ENCODE results near the gene OR51M1. TPM values are rescaled to one million over a fixed set of nuclear protein-coding genes. Genes with fewer than 3 reads are reported as not detected.

OR51M1 gene
- total and polyA plus RNA-seq, 4 donors = not detected

- Histone ChIP-seq H3K9ac (ENCODE audit: low read depth in 1 of 2, low read length in 2 of 2) (no peak overlapping the region), H3K4me1 (ENCODE audit: control insufficient read depth in 4 of 4, insufficient read depth in 4 of 4, low read length in 3 of 4) (no peaks in the 10 kb centered on the region), H3K27me3 (ENCODE audit: control insufficient read depth in 4 of 4, insufficient read depth in 4 of 4, low read length in 3 of 4) (peaks cover 0 to 2% (median 0%) of the 10 kb centered on the region in 4 donors), H3K4me3 (ENCODE audit: low read depth in 1 of 3, low read length in 3 of 3) (no peak overlapping the region), H3K27ac (ENCODE audit: low read depth in 1 of 2, low read length in 2 of 2) (no peak overlapping the region), H3K36me3 (ENCODE audit: control insufficient read depth in 4 of 4, insufficient read depth in 3 of 4, low read depth in 1 of 4, low read length in 3 of 4) (no peaks in the 10 kb centered on the region), H3K9me3 (ENCODE audit: control insufficient read depth in 4 of 4, low read length in 3 of 4) (no peaks in the 10 kb centered on the region)
- 62% methylated on average over 5 of the region's 5 CpGs for WGBS
- DNase-seq (ENCODE audit: low spot score) = no peak
- TF ChIP-seq GABPA (IDR thresholded peaks at IDR 0.05 in 1 of 2, conservative IDR thresholded peaks at IDR 0.05 in 1 of 2) = no peak
- TF ChIP-seq EGR1 (IDR thresholded peaks at IDR 0.05; ENCODE audit: low read depth in 2 of 2) = no peak
- TF ChIP-seq HNF4A (conservative IDR thresholded peaks at IDR 0.05) = no peak
- no peak for TF ChIP-seq MAX (IDR thresholded peaks at IDR 0.05)
- no peak for TF ChIP-seq FOXA1 (IDR thresholded peaks at IDR 0.05)
- no peak for TF ChIP-seq NR2F2 (IDR thresholded peaks at IDR 0.05)
- no peak for TF ChIP-seq YY1 (IDR thresholded peaks at IDR 0.05)
- no peak for TF ChIP-seq SP1 (IDR thresholded peaks at IDR 0.05)
- TF ChIP-seq, protein P1, sequence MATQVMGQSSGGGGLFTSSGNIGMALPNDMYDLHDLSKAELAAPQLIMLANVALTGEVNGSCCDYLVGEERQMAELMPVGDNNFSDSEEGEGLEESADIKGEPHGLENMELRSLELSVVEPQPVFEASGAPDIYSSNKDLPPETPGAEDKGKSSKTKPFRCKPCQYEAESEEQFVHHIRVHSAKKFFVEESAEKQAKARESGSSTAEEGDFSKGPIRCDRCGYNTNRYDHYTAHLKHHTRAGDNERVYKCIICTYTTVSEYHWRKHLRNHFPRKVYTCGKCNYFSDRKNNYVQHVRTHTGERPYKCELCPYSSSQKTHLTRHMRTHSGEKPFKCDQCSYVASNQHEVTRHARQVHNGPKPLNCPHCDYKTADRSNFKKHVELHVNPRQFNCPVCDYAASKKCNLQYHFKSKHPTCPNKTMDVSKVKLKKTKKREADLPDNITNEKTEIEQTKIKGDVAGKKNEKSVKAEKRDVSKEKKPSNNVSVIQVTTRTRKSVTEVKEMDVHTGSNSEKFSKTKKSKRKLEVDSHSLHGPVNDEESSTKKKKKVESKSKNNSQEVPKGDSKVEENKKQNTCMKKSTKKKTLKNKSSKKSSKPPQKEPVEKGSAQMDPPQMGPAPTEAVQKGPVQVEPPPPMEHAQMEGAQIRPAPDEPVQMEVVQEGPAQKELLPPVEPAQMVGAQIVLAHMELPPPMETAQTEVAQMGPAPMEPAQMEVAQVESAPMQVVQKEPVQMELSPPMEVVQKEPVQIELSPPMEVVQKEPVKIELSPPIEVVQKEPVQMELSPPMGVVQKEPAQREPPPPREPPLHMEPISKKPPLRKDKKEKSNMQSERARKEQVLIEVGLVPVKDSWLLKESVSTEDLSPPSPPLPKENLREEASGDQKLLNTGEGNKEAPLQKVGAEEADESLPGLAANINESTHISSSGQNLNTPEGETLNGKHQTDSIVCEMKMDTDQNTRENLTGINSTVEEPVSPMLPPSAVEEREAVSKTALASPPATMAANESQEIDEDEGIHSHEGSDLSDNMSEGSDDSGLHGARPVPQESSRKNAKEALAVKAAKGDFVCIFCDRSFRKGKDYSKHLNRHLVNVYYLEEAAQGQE (IDR thresholded peaks at IDR 0.05) = no peak
- no peak for TF ChIP-seq HNF4G (IDR thresholded peaks at IDR 0.05)
- no peak for TF ChIP-seq JUND (IDR thresholded peaks at IDR 0.05)
- TF ChIP-seq, protein P2, sequence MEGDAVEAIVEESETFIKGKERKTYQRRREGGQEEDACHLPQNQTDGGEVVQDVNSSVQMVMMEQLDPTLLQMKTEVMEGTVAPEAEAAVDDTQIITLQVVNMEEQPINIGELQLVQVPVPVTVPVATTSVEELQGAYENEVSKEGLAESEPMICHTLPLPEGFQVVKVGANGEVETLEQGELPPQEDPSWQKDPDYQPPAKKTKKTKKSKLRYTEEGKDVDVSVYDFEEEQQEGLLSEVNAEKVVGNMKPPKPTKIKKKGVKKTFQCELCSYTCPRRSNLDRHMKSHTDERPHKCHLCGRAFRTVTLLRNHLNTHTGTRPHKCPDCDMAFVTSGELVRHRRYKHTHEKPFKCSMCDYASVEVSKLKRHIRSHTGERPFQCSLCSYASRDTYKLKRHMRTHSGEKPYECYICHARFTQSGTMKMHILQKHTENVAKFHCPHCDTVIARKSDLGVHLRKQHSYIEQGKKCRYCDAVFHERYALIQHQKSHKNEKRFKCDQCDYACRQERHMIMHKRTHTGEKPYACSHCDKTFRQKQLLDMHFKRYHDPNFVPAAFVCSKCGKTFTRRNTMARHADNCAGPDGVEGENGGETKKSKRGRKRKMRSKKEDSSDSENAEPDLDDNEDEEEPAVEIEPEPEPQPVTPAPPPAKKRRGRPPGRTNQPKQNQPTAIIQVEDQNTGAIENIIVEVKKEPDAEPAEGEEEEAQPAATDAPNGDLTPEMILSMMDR (IDR thresholded peaks at IDR 0.05; ENCODE audit: low read depth, low read length, missing input control) = no peak
- TF ChIP-seq RAD21 (IDR thresholded peaks at IDR 0.05) = no peak
Observed at GRCh38 chr11:5420993-5421392, 37.4 kb downstream of the OR51M1 start.

- H3K4me3 ChIP-seq (ENCODE audit: low read depth in 1 of 3, low read length in 3 of 3) = no peak within 1 kb of the TSS
- DNase-seq (ENCODE audit: low spot score) = no peak
- WGBS = 95% methylated on average over 1 of the region's 1 CpG
Observed at GRCh38 chr11:5421811-5422210, 38.2 kb downstream of the OR51M1 start, which contains the start of gene OR51Q1. TSS of gene OR51Q1 (plus strand) at chr11:5422111. CDS start at chr11:5422201, 90 bp downstream.

More at GRCh38 chr11:5421811-5422210, 38.2 kb downstream of the OR51M1 start, which contains the start of gene OR51Q1:
- Histone ChIP-seq H3K36me3 (ENCODE audit: control insufficient read depth in 4 of 4, insufficient read depth in 3 of 4, low read depth in 1 of 4, low read length in 3 of 4) (no peaks in the 10 kb centered on the region), H3K9ac (ENCODE audit: low read depth in 1 of 2, low read length in 2 of 2) (no peak within 1 kb of the TSS), H3K27me3 (ENCODE audit: control insufficient read depth in 4 of 4, insufficient read depth in 4 of 4, low read length in 3 of 4) (peaks cover 0 to 2% (median 0%) of the 10 kb centered on the region in 4 donors), H3K9me3 (ENCODE audit: control insufficient read depth in 4 of 4, low read length in 3 of 4) (no peaks in the 10 kb centered on the region), H3K27ac (ENCODE audit: low read depth in 1 of 2, low read length in 2 of 2) (no peak within 1 kb of the TSS), H3K4me1 (ENCODE audit: control insufficient read depth in 4 of 4, insufficient read depth in 4 of 4, low read length in 3 of 4) (no peaks in the 10 kb centered on the region)
- TF ChIP-seq HNF4G (IDR thresholded peaks at IDR 0.05) = no peak
- no peak for TF ChIP-seq RXRA (IDR thresholded peaks at IDR 0.05)
- TF ChIP-seq, protein P2 (IDR thresholded peaks at IDR 0.05; ENCODE audit: low read depth, low read length, missing input control) = no peak

Data from liver (tissue), 9 donors.